ENCODE data around the gene SUSD3.
A peak's percentile ranks its signal among the peaks of the same experiment; 100 is the strongest.
"Not testable (repeated sequence)": the region's sequence is repeated elsewhere in the genome, so short reads cannot be mapped to it uniquely, and the experiment has no call there.

Gene SUSD3

DNA sequence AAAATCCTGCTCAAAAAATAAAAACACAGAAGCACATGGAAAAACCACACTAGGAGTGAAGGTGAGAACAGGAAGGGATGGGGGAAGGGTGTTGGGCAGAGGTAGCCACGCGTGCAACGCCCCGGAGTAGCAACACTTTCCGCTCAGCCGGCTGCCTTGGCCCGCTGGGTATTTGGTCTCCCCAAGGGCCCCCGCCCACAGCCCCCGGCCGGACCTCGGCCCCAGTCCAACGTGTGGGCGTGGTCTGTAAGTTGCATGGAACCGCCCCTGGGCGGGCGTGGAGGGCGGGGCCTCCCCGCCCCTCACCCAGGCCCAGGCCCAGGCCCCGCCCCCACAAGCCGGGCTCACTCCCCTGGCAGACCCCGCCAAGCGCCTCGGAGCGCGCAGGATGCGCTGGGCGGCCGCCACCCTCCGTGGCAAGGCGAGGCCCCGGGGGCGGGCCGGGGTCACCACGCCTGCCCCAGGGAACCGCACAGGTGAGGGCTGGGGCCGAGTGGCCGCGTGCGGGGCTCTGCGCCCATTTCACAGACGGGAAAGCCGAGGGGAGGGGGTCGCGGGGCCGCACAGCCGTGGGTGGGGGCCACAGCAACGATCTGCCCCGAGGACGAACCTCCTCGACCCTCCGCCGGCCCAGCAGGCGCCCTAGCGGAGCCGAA lies at the start of gene SUSD3:
Gene SUSD3, plus strand, starts transcription at position 347 of the 656 bp plus-strand sequence. Its CDS starts 42 bp downstream, at position 389.
- DNase-seq, result peak; percentile 72 to 79

DNA sequence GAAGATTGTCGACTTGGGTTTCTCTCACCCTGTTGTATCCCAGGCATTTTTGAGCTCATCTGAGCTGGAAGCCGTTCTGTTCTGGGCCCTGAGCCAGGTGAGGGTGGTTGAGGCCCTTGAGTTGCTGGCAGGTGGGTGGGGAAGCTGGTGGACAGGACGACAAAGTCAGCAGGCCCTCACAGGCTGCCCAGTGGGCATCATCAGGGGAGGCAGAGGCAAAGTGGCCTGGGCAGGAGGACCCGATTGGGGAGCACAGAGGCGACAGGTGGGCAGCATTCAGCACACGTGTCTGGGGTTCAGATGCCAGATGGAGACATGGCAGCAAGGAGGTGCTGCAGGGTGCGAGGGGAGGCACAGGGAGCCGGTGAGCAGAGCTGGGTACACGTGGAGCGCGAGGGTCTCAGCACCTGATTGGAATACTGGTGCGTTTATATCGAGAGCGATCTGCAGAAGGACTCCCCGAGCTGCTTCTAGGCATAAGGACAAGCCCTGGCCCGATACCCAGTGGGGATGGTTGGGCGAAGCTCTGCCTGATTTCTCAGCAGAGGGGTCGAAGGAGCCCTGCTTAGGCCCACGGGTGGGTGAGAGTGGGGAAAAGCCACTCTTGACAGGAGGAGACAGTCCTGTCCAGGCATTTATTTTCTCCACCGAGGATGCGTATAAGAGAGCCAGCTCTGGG lies 49.0 kb upstream of the SUSD3 start:
- no peak for DNase-seq

DNA sequence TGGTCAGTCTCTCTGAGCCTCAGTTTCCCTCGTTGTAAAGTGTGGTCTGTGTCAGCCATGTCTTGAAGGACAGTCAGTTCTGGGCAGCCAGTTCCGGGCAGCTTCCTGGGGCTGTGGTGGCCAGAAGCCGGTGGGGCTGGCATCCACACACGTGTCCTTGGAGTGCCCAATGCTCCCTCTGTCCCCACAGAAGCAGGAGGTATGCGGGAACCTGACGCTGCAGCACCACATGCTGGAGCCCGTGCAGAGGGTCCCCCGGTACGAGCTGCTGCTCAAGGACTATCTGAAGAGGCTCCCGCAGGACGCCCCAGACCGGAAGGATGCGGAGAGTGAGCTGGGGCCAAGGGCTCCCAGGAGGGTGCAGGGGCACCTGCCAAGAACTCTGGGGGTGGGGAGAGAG lies 48.4 kb upstream of the SUSD3 start:
- DNase-seq, result no peak

DNA sequence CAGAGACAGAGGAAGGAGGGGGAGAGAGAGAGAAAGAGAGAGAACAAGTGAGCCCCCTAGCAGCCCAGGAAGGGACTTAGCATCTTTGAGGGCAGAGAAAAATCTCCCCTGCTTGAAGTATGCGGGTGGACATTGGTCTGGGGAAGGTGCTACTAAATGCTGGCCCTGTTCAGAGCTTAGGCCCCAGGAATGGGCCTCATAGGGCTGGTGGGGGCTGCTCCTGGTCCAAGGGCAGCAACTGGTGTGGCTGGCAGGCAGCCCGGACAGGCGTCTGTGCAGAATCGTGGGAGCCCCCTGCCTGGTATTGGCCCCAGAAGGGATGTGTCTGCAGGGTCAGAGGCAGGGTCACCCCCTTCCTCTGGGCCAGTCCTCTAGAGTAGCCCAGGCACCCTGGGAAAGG lies 47.8 kb upstream of the SUSD3 start:
- no peak for DNase-seq

DNA sequence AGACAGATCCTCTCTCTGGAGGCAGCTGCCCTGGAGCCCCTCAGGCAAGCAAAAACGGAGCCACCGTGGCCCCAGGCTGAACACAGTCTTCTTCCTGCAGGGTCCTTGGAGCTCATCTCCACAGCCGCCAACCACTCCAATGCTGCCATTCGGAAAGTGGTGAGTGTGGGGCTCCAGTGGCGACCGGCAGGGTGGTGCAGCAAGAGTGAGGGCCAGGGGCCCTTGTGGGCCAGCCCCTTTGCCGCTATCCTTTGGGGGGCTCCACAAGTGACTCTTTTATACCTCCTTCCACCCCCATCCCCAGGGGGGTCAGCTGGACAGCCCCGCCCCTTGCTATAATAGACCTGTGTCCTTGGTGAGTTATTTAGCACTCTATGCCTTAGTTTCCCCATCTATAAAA lies 47.4 kb upstream of the SUSD3 start:
- no peak for DNase-seq

DNA sequence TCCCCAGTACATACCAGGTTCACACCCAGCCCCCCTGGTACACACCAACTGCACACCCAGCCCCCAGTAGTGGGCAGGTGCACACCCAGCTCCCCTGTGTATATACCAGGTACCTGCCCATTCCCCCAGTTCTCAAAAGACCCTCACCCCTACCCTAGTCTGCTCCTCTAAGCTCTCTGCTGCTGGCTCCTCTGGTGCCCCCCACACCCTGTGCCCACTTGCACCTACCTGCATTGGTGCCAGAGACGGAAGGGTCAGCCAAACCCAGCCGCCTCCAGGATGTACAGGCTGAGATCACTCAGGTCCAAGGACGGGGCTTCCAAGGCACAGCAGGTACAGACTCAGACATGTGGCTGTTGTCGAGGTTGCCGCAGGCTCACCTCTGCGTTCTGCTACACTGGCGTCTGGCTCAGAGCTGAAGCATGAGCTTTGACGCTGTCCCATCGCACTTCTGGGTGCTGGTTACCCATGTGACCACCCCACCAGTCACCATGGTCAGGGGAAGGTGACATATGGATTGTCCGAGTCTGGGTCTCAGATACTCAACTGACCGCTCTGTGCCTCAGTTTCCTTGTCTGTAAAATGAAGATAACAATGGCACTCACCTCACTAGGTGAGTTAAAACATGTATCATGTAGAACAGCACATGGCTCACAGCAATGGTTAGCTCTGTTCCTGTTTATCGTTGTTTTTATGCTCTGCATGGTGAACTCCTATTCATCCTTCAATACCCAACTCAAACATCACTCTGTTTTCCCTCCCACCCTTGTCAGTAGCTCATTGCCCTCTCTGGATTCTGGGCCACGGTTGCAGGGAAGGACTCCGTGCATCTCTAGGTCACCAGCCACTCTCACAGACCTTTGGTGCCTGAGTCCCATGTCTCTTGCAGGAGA lies 45.3 kb upstream of the SUSD3 start:
- no peak for DNase-seq

DNA sequence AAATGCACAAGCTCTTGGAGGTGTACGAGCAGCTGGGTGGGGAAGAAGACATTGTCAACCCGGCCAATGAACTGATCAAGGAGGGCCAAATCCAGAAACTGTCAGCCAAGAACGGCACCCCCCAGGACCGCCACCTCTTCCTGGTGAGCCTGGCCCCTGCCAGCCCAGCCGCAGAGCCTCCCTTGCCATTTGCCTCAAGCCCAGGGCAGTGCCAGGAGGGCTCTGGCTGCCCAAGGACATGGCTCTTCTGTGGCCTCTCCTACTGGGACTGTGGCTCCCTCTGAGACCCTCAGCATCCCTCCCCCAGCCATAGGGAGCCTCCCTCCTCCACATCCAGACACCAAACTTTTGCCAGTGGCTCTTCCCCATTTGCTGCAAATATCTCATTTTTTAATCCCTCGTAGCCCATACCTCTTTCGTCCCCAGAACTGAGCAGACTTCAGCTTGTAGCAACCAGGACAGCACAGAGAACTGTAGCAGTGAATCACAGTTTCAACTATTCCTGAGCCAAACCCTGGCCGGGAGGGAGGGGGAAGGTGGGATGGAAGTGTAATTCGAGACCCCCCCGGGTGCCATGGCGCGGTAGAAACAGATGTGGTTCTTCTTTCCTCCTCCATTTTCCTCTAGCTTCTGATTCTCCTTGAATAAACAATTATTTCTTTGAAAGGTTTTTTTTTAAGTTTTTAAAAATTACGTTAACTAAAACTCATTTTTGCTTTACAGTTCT lies 44.5 kb upstream of the SUSD3 start:
- no peak for DNase-seq

DNA sequence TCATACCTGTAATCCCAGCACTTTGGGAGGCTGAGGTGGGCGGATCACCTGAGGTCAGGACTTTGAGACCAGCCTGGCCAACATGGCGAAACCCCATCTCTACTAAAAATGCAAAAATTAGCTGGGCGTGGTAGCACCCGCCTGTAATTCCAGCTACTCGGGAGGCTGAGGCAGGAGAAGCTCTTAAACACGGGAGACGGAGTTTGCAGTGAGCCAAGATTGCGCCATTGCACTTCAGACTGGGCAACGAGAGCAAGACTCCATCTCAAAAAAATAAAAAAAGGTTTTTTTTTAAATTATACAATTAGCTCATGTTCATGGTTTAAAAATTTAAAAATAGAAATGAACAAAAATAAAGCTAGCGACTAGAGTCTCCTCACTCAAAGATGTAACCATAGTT lies 43.3 kb upstream of the SUSD3 start:
- DNase-seq, result not testable (repeated sequence)

DNA sequence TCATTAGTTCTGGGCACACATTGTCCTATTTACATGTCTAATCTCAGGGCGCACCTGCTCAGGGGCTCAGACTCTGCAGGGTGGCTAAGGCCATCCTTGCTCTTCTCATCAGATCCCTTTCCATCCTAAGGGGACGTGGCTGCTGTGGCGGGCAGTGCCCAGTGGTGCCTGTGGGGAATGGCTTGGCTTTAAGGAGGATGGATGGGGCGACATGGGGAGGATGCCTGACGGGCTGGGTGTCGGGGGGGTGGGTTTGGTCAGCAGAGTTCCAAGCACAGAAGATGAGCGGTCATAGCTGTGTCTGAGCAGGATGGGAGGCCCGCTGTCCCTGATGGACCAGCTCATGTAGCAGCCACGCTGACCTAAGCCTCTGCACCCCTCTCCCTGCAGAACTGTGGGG lies 40.9 kb upstream of the SUSD3 start:
- DNase-seq, result no peak

DNA sequence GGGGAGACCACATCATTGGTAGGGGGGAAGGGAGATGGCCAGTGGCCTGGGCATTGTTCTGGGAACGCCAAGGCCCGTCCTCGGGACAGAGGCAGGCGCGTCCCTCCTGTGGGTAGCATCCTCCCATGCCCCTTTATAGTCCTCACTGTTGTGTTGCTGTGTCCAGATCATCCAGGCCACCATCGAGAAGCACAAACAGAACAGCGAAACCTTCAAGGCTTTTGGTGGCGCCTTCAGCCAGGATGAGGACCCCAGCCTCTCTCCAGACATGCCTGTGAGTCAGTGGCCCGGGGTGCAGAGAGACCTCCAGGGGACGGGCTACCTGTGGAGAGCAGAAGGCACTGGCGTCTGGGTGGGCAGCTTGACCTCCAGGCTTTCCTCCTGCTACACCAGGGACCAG lies 38.4 kb upstream of the SUSD3 start:
- DNase-seq, result no peak

DNA sequence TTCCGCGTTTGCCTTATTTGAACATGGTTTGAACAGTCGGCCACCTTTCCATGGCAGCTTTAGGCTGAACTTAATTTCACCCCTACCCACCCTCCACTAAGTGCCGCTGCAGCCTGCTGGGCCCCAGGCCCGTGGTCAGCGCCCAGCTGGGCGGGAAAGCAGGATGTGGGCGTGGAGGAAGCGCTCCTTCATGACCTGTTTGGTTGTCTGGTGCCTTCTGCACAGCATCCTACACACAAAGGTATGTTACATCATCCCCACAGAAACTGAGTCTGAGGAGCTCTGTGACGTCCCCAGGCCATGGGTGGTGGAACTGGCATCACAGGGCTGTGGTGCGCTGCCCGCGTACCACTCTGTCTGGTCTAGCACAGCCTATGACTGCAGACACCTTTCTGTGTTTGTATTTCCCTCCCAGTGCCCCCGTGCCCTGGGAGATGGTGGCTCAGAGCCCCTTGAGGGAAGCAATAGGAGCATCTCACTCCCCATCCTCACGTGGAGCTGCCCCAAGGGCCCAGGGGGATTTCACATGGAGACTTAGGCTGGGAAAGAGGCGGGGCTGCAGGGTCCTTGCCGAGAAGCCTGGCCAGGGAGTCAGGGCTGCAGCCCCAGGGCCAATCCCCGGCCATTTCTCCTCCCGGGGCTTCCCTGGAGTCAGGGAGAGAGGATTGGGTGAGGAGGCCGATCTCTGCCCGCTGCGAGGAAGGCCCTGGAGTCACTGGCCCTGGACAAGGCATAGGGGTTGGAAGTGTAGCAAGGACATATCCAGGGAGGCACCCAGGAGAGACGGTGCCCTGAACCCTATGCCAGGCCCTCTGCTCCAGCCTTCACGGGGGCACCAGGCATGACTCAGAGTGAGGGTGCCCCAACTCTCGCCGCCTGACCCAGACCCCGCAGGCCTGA lies 37.5 kb upstream of the SUSD3 start:
- peak; percentile 40 to 58 for DNase-seq

DNA sequence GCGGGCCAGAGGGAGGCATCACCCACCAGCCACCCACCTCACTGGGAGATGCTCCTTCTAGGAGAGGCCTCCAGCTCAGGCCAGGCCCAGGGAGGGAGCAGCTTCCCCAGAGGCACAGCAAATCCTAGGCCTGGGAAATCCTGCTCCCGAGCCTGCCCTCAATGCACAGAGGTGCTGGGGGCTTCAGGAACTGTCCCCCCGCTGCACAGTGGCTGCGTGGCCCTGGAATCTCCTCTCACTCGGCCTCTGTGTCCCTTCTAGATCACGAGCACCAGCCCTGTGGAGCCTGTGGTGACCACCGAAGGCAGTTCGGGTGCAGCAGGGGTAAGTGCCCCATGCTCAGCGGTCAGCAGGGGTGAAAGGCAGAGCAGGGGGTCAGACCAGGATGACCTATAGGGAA lies 36.4 kb upstream of the SUSD3 start:
- DNase-seq, result no peak

DNA sequence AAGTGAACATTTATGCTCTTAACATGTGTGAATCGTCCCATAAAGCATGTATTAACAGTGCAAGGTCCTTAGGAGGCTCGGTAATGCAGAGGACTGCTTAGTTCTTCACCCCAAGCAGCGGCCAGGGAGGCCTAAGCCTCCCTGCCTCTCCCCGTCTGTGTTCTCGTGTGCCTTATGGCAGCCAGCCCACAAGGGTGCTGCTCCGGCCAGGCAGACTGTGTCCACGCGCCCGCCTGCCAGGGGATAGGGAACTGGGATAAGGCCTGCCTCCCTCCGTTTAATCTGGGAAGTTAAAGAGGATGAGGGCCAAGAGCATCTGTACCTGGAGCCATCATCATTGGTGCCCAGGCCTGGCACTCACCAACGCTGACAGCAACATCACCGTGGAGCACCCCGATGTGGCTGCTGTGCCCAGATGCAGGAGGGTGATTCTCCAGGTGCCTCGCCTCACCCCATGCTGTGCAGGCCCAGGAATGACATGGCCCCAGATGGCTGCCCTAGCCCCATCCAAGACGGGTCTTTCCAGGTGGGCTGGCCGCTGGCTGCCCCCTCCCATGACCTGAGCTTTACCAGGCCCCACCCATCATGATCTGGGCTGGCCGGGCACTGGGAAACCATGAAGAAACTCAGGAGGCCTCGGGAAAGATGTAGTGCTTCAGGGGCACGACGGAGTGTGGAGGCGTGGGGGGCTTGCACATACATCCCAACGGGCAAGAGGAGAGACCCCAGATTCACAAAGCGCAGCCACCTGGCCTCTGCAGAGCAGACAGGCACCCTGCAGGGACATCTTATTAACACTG lies 35.6 kb upstream of the SUSD3 start:
- no peak for DNase-seq

DNA sequence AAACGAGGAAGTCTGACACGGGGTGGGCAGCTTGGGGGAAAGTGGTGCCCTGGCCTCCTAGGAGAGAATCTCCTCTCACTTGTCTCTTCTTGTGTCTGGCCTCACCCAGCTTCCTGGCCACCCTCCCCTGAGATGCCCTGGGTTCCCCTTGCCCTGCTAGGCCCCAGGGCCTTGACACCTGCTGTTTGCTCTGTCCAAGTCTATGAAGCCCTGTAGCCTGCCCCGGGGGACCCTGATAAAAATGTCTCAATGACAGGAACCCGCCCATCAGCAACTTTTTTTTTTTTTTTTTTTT lies 35.0 kb upstream of the SUSD3 start:
- DNase-seq, result no peak

DNA sequence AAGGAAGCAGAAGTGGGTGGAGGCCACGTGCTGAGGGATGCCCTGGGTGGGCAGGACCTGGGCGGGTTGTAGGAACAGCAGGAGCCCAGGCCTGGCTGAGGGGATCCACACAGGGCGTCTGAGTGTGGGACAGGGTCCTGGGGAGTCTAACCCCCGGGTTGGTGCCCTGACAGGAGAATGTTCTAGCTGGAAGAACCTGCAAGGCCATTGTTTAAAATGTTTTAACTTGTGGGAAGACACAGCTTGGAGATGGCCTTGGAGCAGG lies 33.9 kb upstream of the SUSD3 start:
- DNase-seq, result no peak

DNA sequence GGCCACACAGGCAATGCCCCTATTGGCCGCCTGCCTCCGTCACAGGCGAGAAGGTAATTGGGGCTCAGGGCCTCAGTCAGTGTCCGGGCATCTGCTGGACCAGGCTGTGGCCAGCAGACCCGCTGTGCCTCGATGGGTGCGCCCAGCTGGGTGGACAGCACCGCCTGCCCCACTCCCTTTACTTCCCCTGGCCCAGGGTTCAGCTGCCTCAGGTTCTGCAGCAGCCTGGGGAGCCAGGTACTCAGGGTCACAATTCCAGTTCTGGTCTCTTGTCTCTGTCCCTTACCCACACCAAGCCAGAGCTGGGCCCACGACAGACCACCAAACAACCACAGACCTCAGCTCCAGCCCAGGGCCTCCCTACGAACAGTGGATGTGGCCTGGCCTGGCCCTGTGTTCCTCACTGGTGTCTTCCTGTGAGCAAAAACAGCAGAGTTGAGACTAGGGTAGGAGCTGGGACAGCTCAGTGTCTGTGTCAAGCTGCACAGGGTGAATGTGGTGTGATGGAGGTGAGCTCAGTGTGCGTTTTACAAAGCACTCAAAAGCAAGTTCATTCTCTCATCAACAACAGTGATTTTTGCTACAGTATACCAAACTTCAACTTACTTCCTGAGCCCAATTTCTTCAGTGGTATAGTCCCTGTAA lies 33.4 kb upstream of the SUSD3 start:
- no peak for DNase-seq

DNA sequence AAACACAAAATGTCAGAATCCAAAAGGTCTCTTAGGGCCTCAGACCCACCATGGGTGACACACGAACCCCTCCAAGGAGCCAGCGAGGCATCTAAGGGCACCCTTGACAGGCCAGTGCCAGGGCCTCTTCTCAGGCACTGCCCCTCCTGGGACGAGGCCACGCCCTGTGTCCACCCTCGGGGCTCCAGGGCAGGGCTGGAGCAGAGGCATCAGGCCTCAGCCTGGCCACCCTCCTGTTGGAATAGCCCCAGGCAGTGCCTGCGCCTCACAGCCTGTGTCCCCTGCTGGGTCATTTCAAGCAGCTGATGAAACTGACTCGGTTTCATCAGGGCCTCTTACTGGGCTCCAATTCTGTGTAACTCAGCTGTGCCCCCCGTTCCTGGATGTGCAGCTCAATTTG lies 32.8 kb upstream of the SUSD3 start:
- DNase-seq, result no peak

DNA sequence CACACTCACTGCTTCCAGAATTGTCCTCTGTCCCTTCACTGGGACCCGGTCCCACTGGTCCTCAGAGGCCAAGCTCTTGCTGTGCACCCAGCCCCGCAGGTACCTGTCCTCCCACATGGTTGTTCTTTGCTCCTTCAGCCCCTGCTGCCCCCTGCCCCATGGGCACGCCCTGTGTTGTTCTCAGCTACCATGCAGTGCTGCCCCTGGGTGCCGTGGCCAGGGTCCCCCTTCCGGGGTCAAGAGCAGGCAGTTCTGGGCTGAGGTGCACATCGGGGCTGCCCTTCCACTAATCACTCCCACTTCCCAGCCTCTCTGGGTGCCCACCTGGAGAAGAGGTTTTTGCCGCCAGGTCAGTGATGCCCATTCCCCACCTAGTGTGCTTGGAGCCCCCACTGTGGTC lies 31.9 kb upstream of the SUSD3 start:
- DNase-seq, result no peak

DNA sequence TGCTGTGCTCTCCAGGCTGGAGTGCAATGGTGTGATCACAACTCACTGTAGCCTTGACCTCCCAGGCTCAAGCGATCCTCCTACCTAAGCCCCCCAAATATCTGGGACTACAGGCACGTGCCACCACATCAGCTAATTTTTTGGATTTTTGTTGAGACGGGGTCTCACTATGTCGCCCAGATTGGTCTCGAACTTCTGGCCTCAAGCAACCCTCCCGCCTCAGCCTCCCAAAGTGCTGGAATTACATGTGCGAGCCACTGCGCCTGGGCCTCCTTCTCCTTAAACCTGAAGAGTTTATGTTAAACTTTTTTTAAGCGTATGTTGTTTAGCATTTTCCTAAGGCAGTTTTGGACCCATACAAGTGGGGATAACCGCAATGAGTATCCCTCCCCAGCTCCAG lies 30.8 kb upstream of the SUSD3 start:
- no peak for DNase-seq

DNA sequence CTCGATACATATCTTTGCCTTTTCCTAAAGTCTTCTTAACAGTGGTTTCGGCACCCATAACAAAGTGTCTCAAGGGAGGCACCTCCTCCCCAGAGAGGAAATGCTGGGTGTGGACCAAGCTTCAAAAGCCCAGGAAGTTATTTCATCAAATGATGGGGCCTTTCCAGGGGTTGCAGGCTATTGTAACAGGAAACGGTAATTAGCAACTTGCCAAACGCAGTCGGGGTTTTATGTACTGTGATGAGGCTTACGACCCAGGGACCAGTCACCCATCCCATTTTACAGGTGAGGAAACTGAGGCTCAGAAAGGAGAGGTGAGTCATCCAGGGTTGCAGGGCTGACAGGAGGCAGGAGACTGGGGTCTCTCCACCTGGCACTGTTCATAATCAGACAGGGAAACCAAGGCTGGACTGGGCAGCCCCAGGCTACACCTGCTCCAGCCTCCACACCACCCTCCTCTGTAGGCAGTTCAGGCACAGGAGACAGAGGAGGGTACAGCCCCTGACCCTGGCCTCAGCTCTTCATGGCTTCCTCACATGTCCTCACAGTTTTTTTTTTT lies 30.0 kb upstream of the SUSD3 start:
- peak; percentile 76 to 87 for DNase-seq

All from CD4-positive, alpha-beta T cell treated with Interferon alpha-2 for 1 hour (primary cell).